ENCODE data around the gene LDLRAD4.

LDLRAD4 gene

GRCh38 chr18:13380691-13381070, 162.1 kb downstream of the LDLRAD4 start:
- DNase-seq (ENCODE audit: low read depth in 4 of 4, low spot score in 1 of 4), result no peak

- DNase-seq (ENCODE audit: low read depth in 4 of 4, low spot score in 1 of 4), result no peak
Measured at GRCh38 chr18:13381331-13381730, 162.8 kb downstream of the LDLRAD4 start.

GRCh38 chr18:13381944-13382365, 163.4 kb downstream of the LDLRAD4 start:
- DNase-seq (ENCODE audit: low read depth in 4 of 4, low spot score in 1 of 4), result no peak

DNA sequence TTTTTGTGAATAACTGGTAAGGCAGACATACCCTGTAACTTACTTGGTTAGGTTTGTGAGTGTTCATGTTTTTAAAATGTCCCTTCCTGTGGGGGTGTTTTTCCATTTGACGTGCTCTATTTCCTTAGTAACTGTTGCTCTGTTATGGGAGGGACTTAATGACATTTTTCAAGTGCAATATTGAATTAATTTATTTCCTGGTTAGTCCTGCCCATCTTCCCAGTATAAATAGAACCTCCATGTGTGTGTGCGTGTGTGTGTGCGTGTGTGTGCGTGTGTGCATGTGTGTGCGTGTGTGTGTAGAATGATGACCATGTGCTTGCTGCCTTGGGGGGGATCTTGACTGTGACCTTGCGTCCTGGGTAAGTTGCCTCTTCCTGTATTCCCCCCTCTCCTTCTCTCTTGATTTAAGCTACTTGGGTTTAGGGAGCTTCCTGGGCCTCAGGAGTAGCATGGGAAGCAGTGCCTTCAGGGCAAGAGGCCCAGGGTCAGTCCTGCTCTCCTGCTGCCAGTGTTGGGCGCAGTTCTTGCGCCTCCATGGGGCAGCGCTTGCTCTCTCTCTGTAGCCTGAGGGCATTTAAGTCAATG, 163.9 kb downstream of the LDLRAD4 start:
- no peak for DNase-seq (ENCODE audit: low read depth in 4 of 4, low spot score in 1 of 4)

- DNase-seq (ENCODE audit: low read depth in 4 of 4, low spot score in 1 of 4), result no peak
Measured at GRCh38 chr18:13382954-13383827, 164.6 kb downstream of the LDLRAD4 start.

GRCh38 chr18:13386891-13387801, 168.6 kb downstream of the LDLRAD4 start:
- DNase-seq (ENCODE audit: low read depth in 4 of 4, low spot score in 1 of 4), result no peak

DNA sequence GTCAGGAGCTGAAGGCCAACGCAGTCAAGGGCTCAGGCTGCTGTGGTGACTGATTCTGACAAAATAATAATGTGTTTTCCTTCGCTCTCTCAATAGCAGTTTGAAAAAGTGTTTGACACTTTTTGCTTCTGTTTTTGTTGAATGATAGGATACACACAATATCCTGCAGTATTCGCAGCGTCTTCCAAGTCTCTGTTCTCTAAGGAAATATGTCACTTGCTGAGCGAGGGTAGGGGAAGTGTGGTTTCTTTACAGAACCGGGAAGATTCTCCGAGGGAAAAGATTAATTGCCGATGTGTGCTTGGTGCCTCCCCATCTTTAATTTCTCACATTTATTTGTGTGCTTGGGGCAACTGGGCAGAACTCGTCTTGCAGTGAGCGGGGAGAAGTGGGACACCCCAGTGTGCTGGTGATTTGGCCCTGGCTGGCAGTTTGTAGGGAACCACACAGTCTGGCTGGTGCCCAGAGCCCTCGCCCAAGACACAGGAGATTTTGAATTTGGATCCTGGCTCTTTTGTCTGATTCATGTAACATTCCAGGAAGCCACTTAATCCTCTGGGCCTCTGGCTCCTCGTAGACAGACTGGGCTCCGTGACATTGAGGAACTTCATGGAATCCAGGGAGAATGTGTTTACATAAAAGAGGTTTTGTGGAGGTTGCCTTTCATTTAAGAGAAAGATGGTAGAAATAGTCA, 169.4 kb downstream of the LDLRAD4 start:
- DNase-seq (ENCODE audit: low read depth in 4 of 4, low spot score in 1 of 4), result no peak

- no peak for DNase-seq (ENCODE audit: low read depth in 4 of 4, low spot score in 1 of 4)
Measured at GRCh38 chr18:13388586-13389490, 170.3 kb downstream of the LDLRAD4 start.

DNA sequence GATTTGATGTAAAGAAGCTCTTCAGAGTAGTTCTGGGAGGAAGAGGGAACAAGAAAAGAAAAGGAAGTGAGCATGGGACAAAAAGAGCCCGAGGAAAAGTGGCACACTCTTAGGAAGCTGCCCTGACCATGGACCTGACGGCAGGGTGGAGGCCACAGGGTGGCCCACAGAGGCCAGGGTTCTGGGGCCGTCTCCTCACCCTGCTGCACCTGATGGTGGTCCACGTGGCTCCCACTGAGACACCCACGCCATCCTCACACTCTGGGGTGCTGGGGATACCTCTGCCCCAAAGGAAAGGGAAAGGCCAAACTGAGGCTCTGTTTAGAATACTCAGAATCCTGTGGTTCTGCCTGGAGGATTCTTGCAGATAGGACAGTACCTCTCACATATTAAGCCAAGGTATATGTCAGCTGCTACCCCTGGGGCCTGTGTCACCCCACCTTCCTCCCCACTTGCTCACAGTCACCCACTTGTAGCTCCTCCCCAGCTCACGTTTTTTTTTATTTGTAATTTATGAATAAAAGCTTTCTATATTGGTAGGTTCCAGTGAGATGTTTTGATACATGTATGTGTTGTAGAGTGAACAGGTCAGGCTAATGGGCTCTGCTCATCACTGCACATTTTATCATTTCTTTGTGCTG, 171.1 kb downstream of the LDLRAD4 start:
- DNase-seq (ENCODE audit: low read depth in 4 of 4, low spot score in 1 of 4), result no peak

- DNase-seq (ENCODE audit: low read depth in 4 of 4, low spot score in 1 of 4), result no peak
Measured at GRCh38 chr18:13390196-13390595, 171.6 kb downstream of the LDLRAD4 start.

DNA sequence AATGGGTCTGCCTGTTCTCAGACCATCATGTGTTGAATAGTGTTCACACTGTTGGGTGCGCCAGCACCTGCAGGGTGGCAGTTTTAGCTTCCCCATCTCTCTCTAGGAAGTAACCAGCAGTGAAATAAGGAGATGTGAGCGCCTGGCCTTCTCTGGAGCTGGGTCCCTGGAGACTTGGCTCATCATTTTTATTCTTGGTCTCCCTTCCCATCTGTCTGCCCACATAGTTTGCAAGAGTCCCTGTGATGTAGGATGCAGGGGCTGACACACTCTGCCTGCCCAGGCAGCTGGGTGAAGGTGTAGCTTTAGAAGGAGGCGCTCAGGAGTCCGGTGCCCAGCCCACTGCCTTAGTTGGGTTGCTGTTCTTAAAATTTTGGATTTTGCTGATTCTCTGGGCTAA, 172.2 kb downstream of the LDLRAD4 start:
- DNase-seq (ENCODE audit: low read depth in 4 of 4, low spot score in 1 of 4), result no peak

GRCh38 chr18:13392029-13392750, 173.6 kb downstream of the LDLRAD4 start:
- no peak for DNase-seq (ENCODE audit: low read depth in 4 of 4, low spot score in 1 of 4)

DNA sequence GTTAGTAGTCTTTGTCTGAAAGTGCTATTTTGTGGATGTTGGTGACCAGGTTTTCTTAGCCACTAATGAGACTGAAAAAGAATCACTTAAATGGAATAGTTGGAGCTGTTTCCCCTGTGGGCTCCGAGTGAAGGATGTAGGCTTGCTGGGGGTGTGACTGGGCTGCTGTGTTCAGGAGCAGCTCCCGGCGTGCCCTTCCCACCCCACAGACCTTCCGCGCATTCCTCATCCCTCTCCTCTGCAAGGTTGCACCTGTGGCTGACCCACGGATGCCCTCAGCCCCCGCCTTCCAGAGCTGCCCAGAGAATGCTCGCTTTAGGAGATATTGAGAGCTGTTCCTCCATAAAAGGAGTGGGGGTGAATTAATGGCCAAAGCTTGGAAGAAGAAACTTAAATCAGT, 174.3 kb downstream of the LDLRAD4 start:
- no peak for DNase-seq (ENCODE audit: low read depth in 4 of 4, low spot score in 1 of 4)

DNA sequence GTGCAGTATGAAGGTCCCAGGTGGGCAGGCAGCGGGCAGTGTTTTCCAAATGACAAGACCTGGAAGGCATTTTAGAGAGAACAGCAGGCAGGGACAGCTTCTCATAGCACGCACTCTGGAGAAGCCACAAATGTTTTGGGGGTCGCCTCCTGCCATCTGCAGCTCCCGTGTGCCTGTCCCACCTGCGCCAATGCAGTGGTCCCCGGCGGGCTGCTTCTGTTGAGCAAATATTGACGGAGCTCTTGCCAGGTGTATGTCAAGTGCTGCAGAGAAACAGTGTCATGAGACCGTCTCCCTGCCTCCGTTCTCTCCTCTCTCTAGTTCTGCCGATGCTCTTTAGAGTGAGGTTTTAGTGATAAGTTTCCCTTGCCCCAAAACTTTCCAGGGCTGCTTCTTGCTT, 174.8 kb downstream of the LDLRAD4 start:
- no peak for DNase-seq (ENCODE audit: low read depth in 4 of 4, low spot score in 1 of 4)

DNA sequence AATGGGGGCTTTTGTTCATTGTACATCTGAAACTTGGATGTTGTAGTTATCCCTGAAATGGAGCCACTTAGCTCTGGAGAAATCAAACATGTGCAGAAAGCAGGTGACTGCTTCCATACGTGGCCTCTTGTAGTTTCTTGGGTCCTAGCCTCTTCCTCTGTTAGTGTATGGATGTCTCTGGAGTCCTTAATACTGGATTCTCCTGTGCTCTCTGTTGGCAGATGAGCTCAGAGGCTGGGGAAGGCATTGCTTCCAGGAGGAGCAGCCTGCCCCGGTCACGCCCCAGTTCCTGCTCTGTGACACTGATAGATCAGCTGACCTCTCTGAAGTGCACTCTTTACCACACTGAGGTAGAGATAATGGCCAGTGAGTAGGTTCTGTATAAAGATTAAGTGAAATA, 176.2 kb downstream of the LDLRAD4 start:
- no peak for DNase-seq (ENCODE audit: low read depth in 4 of 4, low spot score in 1 of 4)

DNA sequence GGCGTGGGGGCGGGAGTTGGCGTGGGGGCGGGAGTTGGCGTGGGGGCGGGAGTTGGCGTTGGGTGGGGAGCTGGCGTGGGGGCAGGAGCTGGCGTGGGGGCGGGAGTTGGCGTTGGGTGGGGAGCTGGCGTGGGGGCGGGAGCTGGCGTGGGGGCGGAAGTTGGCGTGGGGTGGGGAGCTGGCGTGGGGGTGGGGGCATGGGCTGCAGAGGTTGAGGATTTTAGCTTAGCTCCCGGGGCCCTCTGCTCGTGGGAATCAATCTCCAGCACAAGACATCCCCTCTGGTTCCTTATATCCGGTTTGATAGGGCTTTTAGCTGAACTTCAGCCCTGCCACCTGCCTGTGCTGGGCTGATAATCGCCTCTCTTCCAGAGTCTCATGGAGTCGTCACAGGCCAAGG, 177.0 kb downstream of the LDLRAD4 start:
- DNase-seq (ENCODE audit: low read depth in 4 of 4, low spot score in 1 of 4), result no peak

DNA sequence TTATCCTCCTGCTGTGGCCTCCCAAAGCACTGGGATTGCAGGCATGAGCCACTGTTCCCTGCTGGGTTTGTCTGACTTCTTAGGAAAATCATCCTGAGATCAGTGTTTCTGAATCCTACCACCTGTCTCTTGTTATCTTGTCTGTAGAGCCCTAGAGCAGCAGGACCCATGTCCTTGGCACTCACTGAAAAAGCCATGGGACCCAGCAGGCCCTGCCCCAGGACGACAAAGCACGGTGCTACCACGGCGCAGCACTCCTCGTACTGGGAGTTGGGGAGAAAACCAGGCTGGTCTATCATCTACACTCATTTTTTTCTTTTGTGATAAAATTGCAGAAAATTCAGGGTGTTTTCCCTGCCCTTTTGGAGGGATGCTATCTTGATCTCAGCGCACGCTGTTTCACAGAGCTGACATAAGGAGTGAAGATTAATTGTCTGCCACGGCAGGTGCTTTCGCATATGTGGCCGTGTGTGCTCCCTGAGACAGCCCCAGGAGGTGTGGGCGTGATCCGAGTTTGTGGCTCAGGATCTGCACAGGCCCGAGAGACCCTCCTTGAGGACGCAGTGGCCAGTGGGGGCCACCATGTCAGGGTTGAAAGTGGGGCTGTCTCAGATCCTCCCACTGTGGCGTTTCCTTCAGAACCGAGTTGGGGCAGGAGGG, 179.1 kb downstream of the LDLRAD4 start:
- no peak for DNase-seq (ENCODE audit: low read depth in 4 of 4, low spot score in 1 of 4)

DNA sequence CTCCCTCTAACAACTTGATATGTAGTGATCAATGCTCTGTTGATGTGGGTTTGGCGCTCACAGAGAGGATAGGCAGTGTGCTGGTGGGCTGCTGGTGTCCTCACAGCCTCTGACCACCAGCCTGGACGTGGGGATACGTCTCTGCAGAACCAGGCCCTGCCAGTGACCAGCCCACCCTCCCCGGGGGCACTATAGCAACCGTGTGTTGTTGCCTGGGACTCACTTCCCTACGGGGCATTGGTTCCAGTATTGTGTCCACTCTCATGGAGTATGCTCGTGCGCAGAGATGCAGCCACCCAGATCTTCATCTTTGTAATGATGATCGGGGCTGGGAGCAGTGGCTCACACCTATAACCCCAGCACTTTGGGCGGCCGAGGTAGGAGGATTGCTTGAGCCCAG, 180.1 kb downstream of the LDLRAD4 start:
- DNase-seq (ENCODE audit: low read depth in 4 of 4, low spot score in 1 of 4), result no peak

All from stimulated activated CD4-positive, alpha-beta T cell treated with anti-CD3 and anti-CD28 coated beads, Interleukin-1b, Interleukin-23, amount 100 ng/mL, for 24 hours (primary cell).